HG02973 (cell line): ENCODE measurements around the gene ABCC5.
"Not testable (repeated sequence)": the region's sequence is repeated elsewhere in the genome, so short reads cannot be mapped to it uniquely, and the experiment has no call there.

ENCODE experiments used
- ATAC-seq: cut with Tn5 transposase; IDR thresholded peaks from one replicate; pipeline ENCODE4 v1.9.1; 2021; ENCODE audit warnings: moderate library complexity; ENCODE audit not compliant: unreplicated experiment

ABCC5 gene

GRCh38 chr3:183896184-183896583 is 121.5 kb downstream of the ABCC5 start:
- no peak for ATAC-seq

- ATAC-seq, result no peak
These were observed 121.9 kb downstream of the ABCC5 start for GRCh38 chr3:183895774-183896173.

GRCh38 chr3:183895296-183895695 is 122.4 kb downstream of the ABCC5 start:
- no peak for ATAC-seq

GRCh38 chr3:183892610-183893214 is 125.0 kb downstream of the ABCC5 start:
- no peak for ATAC-seq

GRCh38 chr3:183885766-183886165 is 131.9 kb downstream of the ABCC5 start:
- ATAC-seq, result no peak

GRCh38 chr3:183884427-183885296 is 133.0 kb downstream of the ABCC5 start, which contains the start of gene PARL:
PARL (minus strand) TSS chr3:183884880; CDS start chr3:183884846, 34 bp downstream.
- peak; percentile 99 for ATAC-seq

- no peak for ATAC-seq
These were observed 133.6 kb downstream of the ABCC5 start for GRCh38 chr3:183884097-183884426.

GRCh38 chr3:183883291-183884096 is 134.2 kb downstream of the ABCC5 start:
- no peak for ATAC-seq

- ATAC-seq, result no peak
These were observed 137.6 kb downstream of the ABCC5 start for GRCh38 chr3:183880121-183880520.

GRCh38 chr3:183879243-183879642 is 138.4 kb downstream of the ABCC5 start:
- no peak for ATAC-seq

GRCh38 chr3:183878071-183878470 is 139.6 kb downstream of the ABCC5 start:
- no peak for ATAC-seq

- ATAC-seq, result not testable (repeated sequence)
These were observed 140.5 kb downstream of the ABCC5 start for GRCh38 chr3:183877227-183877626.

GRCh38 chr3:183875411-183875810 is 142.3 kb downstream of the ABCC5 start:
- no peak for ATAC-seq

GRCh38 chr3:183873914-183874313 is 143.8 kb downstream of the ABCC5 start:
- ATAC-seq, result no peak

- ATAC-seq, result no peak
These were observed 146.1 kb downstream of the ABCC5 start for GRCh38 chr3:183871541-183871940.

GRCh38 chr3:183870563-183870962 is 147.1 kb downstream of the ABCC5 start:
- no peak for ATAC-seq
